A673 (cell line): ENCODE data around the gene UBL5. TPM values are rescaled to one million over a fixed set of nuclear protein-coding genes. Genes with fewer than 3 reads are reported as not detected.
A peak's percentile ranks its signal among the peaks of the same experiment; 100 is the strongest.
"Not testable (repeated sequence)": the region's sequence is repeated elsewhere in the genome, so short reads cannot be mapped to it uniquely, and the experiment has no call there.

Experiments used
- BruUV-seq: library from RNA; stranded (reverse); fragments of 400-500 nt; replicated peaks from 2 replicates; lab custom pipeline; 2021; lab: Mats Ljungman, UMichigan
- CTCF ChIA-PET: fragments of 300-600 bp; sonication (Branson Sonifier 250); formaldehyde crosslinking; loops from one replicate; lab custom pipeline; 2022; ENCODE audit warnings: antibody characterized with exemption; lab: Charles Lee
- POLR2A ChIA-PET: fragments of 300-600 bp; sonication (Branson Sonifier 250); formaldehyde crosslinking; loops from one replicate; lab custom pipeline; 2022; ENCODE audit warnings: antibody characterized with exemption; ENCODE audit not compliant: low non-redundant PET; lab: Charles Lee
- DNase-seq: peaks from one replicate; pipeline ENCODE4 v3.0.0-alpha.2; 2015; ENCODE audit warnings: low spot score
- H3K27ac ChIP-seq: fragments of 200-600 bp; sonication (generic); 2 replicates; pipeline ENCODE4 v1.5.1; 2016; ENCODE audit warnings: mixed run types, low read depth, mild to moderate bottlenecking, mixed read lengths, antibody characterized with exemption, low read length; ENCODE audit not compliant: poor library complexity, severe bottlenecking
- H3K27me3 ChIP-seq: fragments of 200-600 bp; sonication (generic); replicated peaks from 2 replicates; pipeline ENCODE4 v1.6.1; 2017; ENCODE audit warnings: mixed run types, low read depth, mild to moderate bottlenecking, mixed read lengths, antibody characterized with exemption, low read length; ENCODE audit not compliant: insufficient read depth, poor library complexity
- H3K36me3 ChIP-seq: fragments of 200-600 bp; sonication (generic); 2 replicates; pipeline ENCODE4 v1.6.1; 2016; ENCODE audit warnings: mixed run types, mild to moderate bottlenecking, mixed read lengths, antibody characterized with exemption, low read length; ENCODE audit not compliant: insufficient read depth, poor library complexity, severe bottlenecking
- H3K4me1 ChIP-seq: fragments of 200-600 bp; sonication (generic); 2 replicates; pipeline ENCODE4 v1.6.1; 2017; ENCODE audit warnings: mixed run types, mild to moderate bottlenecking, mixed read lengths, antibody characterized with exemption, low read length; ENCODE audit not compliant: insufficient read depth, poor library complexity, severe bottlenecking
- H3K4me3 ChIP-seq: fragments of 200-600 bp; sonication (generic); 2 replicates; pipeline ENCODE4 v1.5.1; 2016; ENCODE audit warnings: low read depth, mixed run types, mild to moderate bottlenecking, mixed read lengths, low read length; ENCODE audit not compliant: poor library complexity, severe bottlenecking
- H3K9me3 ChIP-seq: fragments of 200-600 bp; sonication (generic); 2 replicates; pipeline ENCODE4 v1.6.1; 2016; ENCODE audit warnings: mixed run types, low read depth, mild to moderate bottlenecking, mixed read lengths, antibody characterized with exemption, low read length; ENCODE audit not compliant: poor library complexity, severe bottlenecking
- EZH2 ChIP-seq: fragments of 200-600 bp; sonication (generic); IDR thresholded peaks from 2 replicates; pipeline ENCODE4 v1.6.1; 2017; ENCODE audit warnings: borderline replicate concordance, low read depth, mild to moderate bottlenecking, mixed read lengths, antibody characterized with exemption, low read length; ENCODE audit not compliant: poor library complexity, severe bottlenecking
- intact Hi-C: fragments of 100-400 bp; cut with micrococcal nuclease; formaldehyde crosslinking; loops from one replicate; pipeline ENCODE4 v1.10.0; 2022; ENCODE audit not compliant: unreplicated experiment
- total RNA-seq: library from RNA; stranded (reverse); gene quantifications from 2 replicates; pipeline ENCODE4 v1.2.3, GENCODE V29; 2021
- TF ChIP-seq, protein P1 (sequence below): fragments of 300-800, 200-600 bp; sonication (generic); conservative IDR thresholded peaks from 2 replicates; pipeline ENCODE4 v1.5.1; 2017; ENCODE audit warnings: low read depth, mild to moderate bottlenecking, antibody characterized with exemption, low read length, moderate library complexity, mixed read lengths

UBL5 gene
- total RNA-seq, 1 experiment from 2014 or later, result 383 TPM

DNA sequence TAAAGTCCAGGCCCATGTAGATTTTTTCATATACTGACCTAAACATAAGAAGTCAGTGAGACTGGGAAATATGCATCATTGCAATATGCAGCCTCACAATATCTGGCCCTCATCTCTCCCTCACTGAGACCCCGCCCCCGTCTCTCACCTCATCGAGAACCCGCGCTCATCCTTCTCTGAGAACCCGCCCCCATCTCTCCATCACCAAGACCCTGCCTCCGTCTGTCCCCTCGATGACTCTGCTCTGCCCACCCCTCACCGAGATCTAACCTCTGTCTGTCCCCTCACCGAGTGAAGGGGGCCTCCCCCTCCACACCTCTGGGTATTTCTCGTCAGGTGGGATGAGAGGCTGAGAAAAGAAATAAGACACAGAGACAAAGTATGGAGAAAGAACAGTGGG is 38.7 kb upstream of the UBL5 start:
- H3K9me3 ChIP-seq, result no peaks in the 10 kb centered on the region
- ChIA-PET POLR2A (no interaction called here), CTCF (no interaction called here)
- DNase-seq, result no peak
- H3K36me3 ChIP-seq, result no peaks in the 10 kb centered on the region
- TF ChIP-seq EZH2, result no peak
- TF ChIP-seq, protein P1, sequence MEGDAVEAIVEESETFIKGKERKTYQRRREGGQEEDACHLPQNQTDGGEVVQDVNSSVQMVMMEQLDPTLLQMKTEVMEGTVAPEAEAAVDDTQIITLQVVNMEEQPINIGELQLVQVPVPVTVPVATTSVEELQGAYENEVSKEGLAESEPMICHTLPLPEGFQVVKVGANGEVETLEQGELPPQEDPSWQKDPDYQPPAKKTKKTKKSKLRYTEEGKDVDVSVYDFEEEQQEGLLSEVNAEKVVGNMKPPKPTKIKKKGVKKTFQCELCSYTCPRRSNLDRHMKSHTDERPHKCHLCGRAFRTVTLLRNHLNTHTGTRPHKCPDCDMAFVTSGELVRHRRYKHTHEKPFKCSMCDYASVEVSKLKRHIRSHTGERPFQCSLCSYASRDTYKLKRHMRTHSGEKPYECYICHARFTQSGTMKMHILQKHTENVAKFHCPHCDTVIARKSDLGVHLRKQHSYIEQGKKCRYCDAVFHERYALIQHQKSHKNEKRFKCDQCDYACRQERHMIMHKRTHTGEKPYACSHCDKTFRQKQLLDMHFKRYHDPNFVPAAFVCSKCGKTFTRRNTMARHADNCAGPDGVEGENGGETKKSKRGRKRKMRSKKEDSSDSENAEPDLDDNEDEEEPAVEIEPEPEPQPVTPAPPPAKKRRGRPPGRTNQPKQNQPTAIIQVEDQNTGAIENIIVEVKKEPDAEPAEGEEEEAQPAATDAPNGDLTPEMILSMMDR, result no peak
- BruUV-seq, result no TSS peak
- intact Hi-C loops, result no loop called here
- no peaks in the 10 kb centered on the region for H3K4me1 ChIP-seq
- H3K4me3 ChIP-seq, result no peak overlapping the region
- H3K27ac ChIP-seq, result no peak overlapping the region
- H3K27me3 ChIP-seq, result no peaks in the 10 kb centered on the region

DNA sequence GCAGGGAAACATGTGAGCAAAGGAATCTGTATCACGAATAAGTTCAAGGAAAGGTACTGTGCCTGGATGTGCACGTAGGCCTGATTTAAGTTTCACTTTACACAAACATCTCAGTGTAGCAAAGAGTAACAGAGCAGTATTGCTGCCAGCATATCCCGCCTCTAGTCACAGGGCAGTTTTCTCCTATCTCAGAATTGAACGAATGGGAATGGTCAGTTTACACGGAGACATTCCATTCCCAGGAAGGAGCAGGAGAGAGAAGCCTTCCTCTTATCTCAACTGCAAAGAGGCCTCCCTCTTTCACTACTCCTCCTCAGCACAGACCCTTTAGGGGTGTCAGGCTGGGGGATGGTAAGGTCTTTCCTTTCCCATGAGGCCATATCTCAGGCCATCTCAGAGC is 38.1 kb upstream of the UBL5 start:
- H3K9me3 ChIP-seq, DNase-seq, H3K27me3 ChIP-seq, H3K36me3 ChIP-seq, H3K27ac ChIP-seq, H3K4me3 ChIP-seq, POLR2A ChIA-PET, CTCF ChIA-PET, intact Hi-C loops, H3K4me1 ChIP-seq, BruUV-seq: not testable (repeated sequence)

DNA sequence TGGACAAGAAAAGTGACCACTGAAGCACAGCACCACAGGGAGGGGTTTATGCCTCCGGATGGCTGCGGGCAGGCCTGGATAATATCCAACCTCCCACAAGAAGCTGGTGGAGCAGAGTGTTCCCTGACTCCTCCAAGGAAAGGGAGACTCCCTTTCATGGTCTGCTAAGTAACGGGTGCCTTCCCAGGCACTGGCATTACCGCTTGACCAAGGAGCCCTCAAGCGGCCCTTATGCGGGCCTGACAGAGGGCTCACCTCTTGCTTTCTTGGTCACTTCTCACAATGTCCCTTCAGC is 36.7 kb upstream of the UBL5 start:
- H3K9me3 ChIP-seq, DNase-seq, H3K36me3 ChIP-seq, H3K27me3 ChIP-seq, intact Hi-C loops, H3K27ac ChIP-seq, H3K4me1 ChIP-seq, POLR2A ChIA-PET, BruUV-seq: not testable (repeated sequence)
- peak overlapping the region; percentile 44 for H3K4me3 ChIP-seq
- CTCF ChIA-PET, result interaction anchor here (1.0 kb wide), 1 partner anchor 165 kb away, joined by 3 read pairs; no protein-coding TSS in a partner anchor

DNA sequence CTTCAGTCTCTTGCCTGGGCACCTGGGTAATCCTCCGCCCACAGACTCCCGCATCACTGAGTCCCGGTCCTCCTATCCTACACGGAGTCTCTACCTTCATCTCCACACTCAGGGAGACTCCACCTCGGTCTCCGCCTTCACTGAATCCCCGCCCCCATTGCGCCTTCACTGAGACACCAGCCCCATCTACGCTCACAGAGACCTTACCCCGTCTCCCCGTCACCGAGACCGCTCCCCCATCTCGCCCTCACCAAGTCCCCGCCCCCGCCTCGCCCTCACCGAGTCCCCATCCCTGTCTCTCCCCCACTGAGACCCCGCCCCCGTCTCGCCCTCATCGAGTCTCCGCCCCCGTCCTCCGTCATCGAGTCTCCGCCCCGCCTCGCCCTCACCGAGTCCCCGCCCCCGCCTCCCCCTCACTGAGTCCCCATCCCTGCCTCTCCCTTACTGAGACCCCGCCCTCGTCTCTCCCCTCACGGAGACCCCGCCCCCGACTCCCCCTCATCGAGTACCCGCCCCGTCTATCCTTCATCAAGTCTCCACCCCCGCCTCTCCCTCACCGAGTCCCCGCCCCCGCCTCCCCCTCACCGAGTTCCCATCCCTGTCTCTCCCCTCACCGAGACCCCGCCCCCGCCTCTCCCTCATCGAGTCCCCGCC is 36.0 kb upstream of the UBL5 start:
- DNase-seq, result peak; percentile 97
- H3K27me3 ChIP-seq, result no peaks in the 10 kb centered on the region
- H3K9me3 ChIP-seq, result no peaks in the 10 kb centered on the region
- no TSS peak for BruUV-seq
- intact Hi-C loops, result no loop called here
- H3K4me3 ChIP-seq, result peak overlapping the region; percentile 64
- peak overlapping the region; percentile 73 for H3K27ac ChIP-seq
- H3K36me3 ChIP-seq, result no peaks in the 10 kb centered on the region
- no peaks in the 10 kb centered on the region for H3K4me1 ChIP-seq
- CTCF ChIA-PET, result no interaction called here
- POLR2A ChIA-PET, result no interaction called here
- no peak for TF ChIP-seq EZH2
